GM23338 (cell line): Measurements from ENCODE around the gene TNFRSF8. TPM values are rescaled to one million over a fixed set of nuclear protein-coding genes. Genes with fewer than 3 reads are reported as not detected.

ENCODE experiments used
- ATAC-seq: fragments of 200-7000 bp; cut with Tn5 transposase; 3 replicates; pipeline ENCODE4 v1.9.1; 2020
- DNase-seq: peaks from one replicate; pipeline ENCODE4 v3.0.0-alpha.2; 2015; ENCODE audit warnings: low spot score
- H2AFZ ChIP-seq: fragments of 200-600 bp; sonication (generic); 2 replicates; pipeline ENCODE4 v1.8.0; 2016; ENCODE audit warnings: antibody characterized with exemption, mild to moderate bottlenecking, moderate library complexity
- H3F3A ChIP-seq: fragments of 200-600 bp; sonication (generic); replicated peaks from 2 replicates; pipeline ENCODE4 v1.8.0; 2017; ENCODE audit warnings: antibody characterized with exemption, mixed run types, low read depth
- H3K27ac ChIP-seq: fragments of 200-600 bp; sonication (generic); 2 replicates; pipeline ENCODE4 v1.6.1; 2016; ENCODE audit warnings: low read depth
- H3K27me3 ChIP-seq: fragments of 200-600 bp; sonication (generic); 2 replicates; pipeline ENCODE4 v1.8.0; 2016; ENCODE audit warnings: mild to moderate bottlenecking, mixed run types, moderate library complexity; ENCODE audit not compliant: insufficient read depth
- H3K36me3 ChIP-seq: fragments of 200-600 bp; sonication (generic); 2 replicates; pipeline ENCODE4 v1.8.0; 2016; ENCODE audit warnings: mild to moderate bottlenecking; ENCODE audit not compliant: insufficient read depth
- H3K4me1 ChIP-seq: fragments of 200-600 bp; sonication (generic); 2 replicates; pipeline ENCODE4 v1.8.0; 2016; ENCODE audit warnings: mild to moderate bottlenecking, moderate library complexity; ENCODE audit not compliant: insufficient read depth
- H3K4me2 ChIP-seq: fragments of 200-600 bp; sonication (generic); 2 replicates; pipeline ENCODE4 v1.7.1; 2017; ENCODE audit warnings: mixed run types
- H3K4me3 ChIP-seq: fragments of 200-600 bp; sonication (generic); 2 replicates; pipeline ENCODE4 v1.6.1; 2016; ENCODE audit warnings: mixed run types
- H3K79me2 ChIP-seq: fragments of 200-600 bp; sonication (generic); replicated peaks from 2 replicates; pipeline ENCODE4 v1.8.0; 2017; ENCODE audit warnings: mild to moderate bottlenecking; ENCODE audit not compliant: insufficient read depth
- H3K9me2 ChIP-seq: fragments of 200-600 bp; sonication (generic); 2 replicates; pipeline ENCODE4 v1.8.0; 2017; ENCODE audit not compliant: insufficient read depth
- H4K20me1 ChIP-seq: fragments of 200-600 bp; sonication (generic); replicated peaks from 2 replicates; pipeline ENCODE4 v1.8.0; 2017; ENCODE audit warnings: mild to moderate bottlenecking; ENCODE audit not compliant: insufficient read depth
- H3K27ac Mint-ChIP-seq: 2 replicates; pipeline ENCODE4 v1.8.0; 2020; ENCODE audit warnings: inconsistent platforms, mild to moderate bottlenecking, moderate library complexity, mixed read lengths
- H3K27me3 Mint-ChIP-seq: 3 replicates; pipeline ENCODE4 v1.8.0; 2022; ENCODE audit warnings: low read depth, mild to moderate bottlenecking, moderate library complexity, mixed read lengths, inconsistent platforms; ENCODE audit not compliant: insufficient read depth, poor library complexity
- H3K36me3 Mint-ChIP-seq: 3 replicates; pipeline ENCODE4 v1.8.0; 2021; ENCODE audit warnings: low read depth, mild to moderate bottlenecking, inconsistent platforms, moderate library complexity, mixed read lengths
- H3K4me1 Mint-ChIP-seq: 3 replicates; pipeline ENCODE4 v1.8.0; 2020; ENCODE audit warnings: mild to moderate bottlenecking, inconsistent platforms, mixed read lengths
- H3K4me3 Mint-ChIP-seq: 3 replicates; pipeline ENCODE4 v1.8.0; 2021; ENCODE audit warnings: moderate library complexity, mild to moderate bottlenecking, inconsistent platforms, mixed read lengths
- H3K9me3 Mint-ChIP-seq: 3 replicates; pipeline ENCODE4 v1.8.0; 2020; ENCODE audit warnings: moderate library complexity, mild to moderate bottlenecking, inconsistent platforms, mixed read lengths
- CREB1 ChIP-seq: fragments of 250-450 bp; sonication (Bioruptor Pico); IDR thresholded peaks from 2 replicates; pipeline ENCODE4 v1.5.0; 2020; ENCODE audit warnings: low read depth, mild to moderate bottlenecking, moderate library complexity
- EZH2 ChIP-seq: fragments of 200-600 bp; sonication (generic); IDR thresholded peaks from one replicate; pipeline ENCODE4 v1.8.0; 2017; ENCODE audit warnings: antibody characterized with exemption, mild to moderate bottlenecking, low read depth; ENCODE audit not compliant: unreplicated experiment
- JUNB ChIP-seq: IDR thresholded peaks from one replicate; pipeline ENCODE4 v1.6.1; 2016; ENCODE audit warnings: antibody characterized with exemption; ENCODE audit not compliant: unreplicated experiment
- POLR2AphosphoS5 ChIP-seq: IDR thresholded peaks from 2 replicates; pipeline ENCODE4 v1.6.1; 2016; ENCODE audit warnings: antibody characterized with exemption, low read depth
- STAT1 ChIP-seq: IDR thresholded peaks from one replicate; pipeline ENCODE4 v1.6.1; 2016; ENCODE audit warnings: antibody characterized with exemption; ENCODE audit not compliant: unreplicated experiment
- polyA plus RNA-seq: library from polyadenylated mRNA; unstranded; fragments of >200 nt; fragmentation: Nextera tagmentation; extraction: Ambion mirVana; gene quantifications from 2 replicates; pipeline ENCODE4 v1.2.1, GENCODE V29; 2016
- total RNA-seq: library from RNA; depleted of rRNA; stranded (reverse); fragments of >200 nt; shearing (Covaris generic); gene quantifications from 2 replicates; pipeline ENCODE4 v1.2.3, GENCODE V29; 2014
- TF ChIP-seq, protein P1 (sequence below): IDR thresholded peaks from 2 replicates; pipeline ENCODE4 v1.6.1; 2016; ENCODE audit warnings: antibody characterized with exemption
- TF ChIP-seq, protein P2 (sequence below): fragments of 250-450 bp; sonication (Bioruptor Pico); IDR thresholded peaks from 2 replicates; pipeline ENCODE4 v1.5.0; 2020; ENCODE audit warnings: mild to moderate bottlenecking, moderate library complexity
- TF ChIP-seq, protein P3 (sequence below), 2 experiments: fragments of 200-600 bp in 1 of 2; sonication (generic) in 1 of 2; conservative IDR thresholded peaks; 2 replicates each; pipeline versions ENCODE4 v1.5.1 to v1.6.1; 2016 to 2017; ENCODE audit warnings: antibody characterized with exemption in 2 of 2, low read depth in 2 of 2, mild to moderate bottlenecking in 2 of 2, moderate library complexity in 1 of 2
- TF ChIP-seq, protein P4 (sequence below): IDR thresholded peaks from one replicate; pipeline ENCODE4 v1.6.1; 2018; ENCODE audit warnings: antibody characterized with exemption; ENCODE audit not compliant: unreplicated experiment

The TNFRSF8 gene
- total and polyA plus RNA-seq, 2 experiments from 2014 or later = 11.7 to 28.2 TPM

DNA sequence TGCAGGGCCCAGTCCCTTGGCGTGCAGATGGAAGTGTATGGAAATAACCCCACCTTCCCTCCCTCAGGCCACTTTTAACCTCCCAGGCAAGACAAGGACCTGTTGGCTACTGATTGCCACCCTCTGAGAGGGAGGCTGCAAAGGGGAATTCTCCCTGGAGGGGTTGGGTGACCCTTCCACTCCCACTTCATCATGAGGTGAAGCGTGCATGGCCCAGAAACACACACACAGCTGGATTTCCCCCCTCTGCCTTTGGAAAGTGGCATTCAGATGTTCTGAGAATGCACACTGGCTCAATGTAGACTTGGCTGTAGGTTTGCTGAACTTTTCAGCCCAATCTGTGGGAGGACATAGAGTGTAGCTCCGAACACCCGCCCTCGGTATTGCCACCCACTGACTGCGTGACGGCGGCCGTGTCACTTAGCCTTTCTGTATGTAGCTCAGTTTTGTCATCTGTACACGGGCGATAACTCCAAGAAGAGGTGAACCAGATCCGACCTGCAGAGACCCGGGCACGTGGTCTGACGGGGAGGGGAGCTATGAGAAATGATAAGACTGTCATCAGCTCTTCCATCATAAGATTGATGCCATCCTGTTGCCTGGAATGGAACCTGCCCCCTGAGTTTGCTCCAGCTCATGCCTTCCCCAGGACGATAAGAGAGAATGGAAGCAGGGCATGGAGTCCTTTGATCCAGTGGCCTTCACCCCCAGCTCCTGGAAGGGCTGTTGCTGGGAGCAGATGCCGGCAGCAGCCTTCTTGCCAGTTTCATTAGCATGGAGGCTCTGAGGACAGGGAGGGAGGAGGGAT is 24.5 kb upstream of the TNFRSF8 start:
- H3K36me3 Mint-ChIP-seq = no peaks in the 10 kb centered on the region
- Histone ChIP-seq H3K27ac (no peak overlapping the region), H3K4me2 (no peak overlapping the region), H3K79me2 (no peaks in the 10 kb centered on the region), H3K9me2 (no peaks in the 10 kb centered on the region), H3K4me3 (no peak overlapping the region), H3F3A (no peaks in the 10 kb centered on the region), H2AFZ (no peak overlapping the region), H3K36me3 (no peaks in the 10 kb centered on the region), H3K4me1 (no peaks in the 10 kb centered on the region), H3K27me3 (no peaks in the 10 kb centered on the region), H4K20me1 (no peaks in the 10 kb centered on the region; the same call in 1 of the 2 replicates)
- H3K4me1 Mint-ChIP-seq = no peaks in the 10 kb centered on the region
- TF ChIP-seq, protein P1, sequence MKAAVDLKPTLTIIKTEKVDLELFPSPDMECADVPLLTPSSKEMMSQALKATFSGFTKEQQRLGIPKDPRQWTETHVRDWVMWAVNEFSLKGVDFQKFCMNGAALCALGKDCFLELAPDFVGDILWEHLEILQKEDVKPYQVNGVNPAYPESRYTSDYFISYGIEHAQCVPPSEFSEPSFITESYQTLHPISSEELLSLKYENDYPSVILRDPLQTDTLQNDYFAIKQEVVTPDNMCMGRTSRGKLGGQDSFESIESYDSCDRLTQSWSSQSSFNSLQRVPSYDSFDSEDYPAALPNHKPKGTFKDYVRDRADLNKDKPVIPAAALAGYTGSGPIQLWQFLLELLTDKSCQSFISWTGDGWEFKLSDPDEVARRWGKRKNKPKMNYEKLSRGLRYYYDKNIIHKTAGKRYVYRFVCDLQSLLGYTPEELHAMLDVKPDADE = no peak
- TF ChIP-seq EZH2 (no peak), CREB1 (CRISPR knock-in tag) (no peak), STAT1 (no peak), JUNB (no peak), POLR2AphosphoS5 (no peak)
- TF ChIP-seq, protein P2, sequence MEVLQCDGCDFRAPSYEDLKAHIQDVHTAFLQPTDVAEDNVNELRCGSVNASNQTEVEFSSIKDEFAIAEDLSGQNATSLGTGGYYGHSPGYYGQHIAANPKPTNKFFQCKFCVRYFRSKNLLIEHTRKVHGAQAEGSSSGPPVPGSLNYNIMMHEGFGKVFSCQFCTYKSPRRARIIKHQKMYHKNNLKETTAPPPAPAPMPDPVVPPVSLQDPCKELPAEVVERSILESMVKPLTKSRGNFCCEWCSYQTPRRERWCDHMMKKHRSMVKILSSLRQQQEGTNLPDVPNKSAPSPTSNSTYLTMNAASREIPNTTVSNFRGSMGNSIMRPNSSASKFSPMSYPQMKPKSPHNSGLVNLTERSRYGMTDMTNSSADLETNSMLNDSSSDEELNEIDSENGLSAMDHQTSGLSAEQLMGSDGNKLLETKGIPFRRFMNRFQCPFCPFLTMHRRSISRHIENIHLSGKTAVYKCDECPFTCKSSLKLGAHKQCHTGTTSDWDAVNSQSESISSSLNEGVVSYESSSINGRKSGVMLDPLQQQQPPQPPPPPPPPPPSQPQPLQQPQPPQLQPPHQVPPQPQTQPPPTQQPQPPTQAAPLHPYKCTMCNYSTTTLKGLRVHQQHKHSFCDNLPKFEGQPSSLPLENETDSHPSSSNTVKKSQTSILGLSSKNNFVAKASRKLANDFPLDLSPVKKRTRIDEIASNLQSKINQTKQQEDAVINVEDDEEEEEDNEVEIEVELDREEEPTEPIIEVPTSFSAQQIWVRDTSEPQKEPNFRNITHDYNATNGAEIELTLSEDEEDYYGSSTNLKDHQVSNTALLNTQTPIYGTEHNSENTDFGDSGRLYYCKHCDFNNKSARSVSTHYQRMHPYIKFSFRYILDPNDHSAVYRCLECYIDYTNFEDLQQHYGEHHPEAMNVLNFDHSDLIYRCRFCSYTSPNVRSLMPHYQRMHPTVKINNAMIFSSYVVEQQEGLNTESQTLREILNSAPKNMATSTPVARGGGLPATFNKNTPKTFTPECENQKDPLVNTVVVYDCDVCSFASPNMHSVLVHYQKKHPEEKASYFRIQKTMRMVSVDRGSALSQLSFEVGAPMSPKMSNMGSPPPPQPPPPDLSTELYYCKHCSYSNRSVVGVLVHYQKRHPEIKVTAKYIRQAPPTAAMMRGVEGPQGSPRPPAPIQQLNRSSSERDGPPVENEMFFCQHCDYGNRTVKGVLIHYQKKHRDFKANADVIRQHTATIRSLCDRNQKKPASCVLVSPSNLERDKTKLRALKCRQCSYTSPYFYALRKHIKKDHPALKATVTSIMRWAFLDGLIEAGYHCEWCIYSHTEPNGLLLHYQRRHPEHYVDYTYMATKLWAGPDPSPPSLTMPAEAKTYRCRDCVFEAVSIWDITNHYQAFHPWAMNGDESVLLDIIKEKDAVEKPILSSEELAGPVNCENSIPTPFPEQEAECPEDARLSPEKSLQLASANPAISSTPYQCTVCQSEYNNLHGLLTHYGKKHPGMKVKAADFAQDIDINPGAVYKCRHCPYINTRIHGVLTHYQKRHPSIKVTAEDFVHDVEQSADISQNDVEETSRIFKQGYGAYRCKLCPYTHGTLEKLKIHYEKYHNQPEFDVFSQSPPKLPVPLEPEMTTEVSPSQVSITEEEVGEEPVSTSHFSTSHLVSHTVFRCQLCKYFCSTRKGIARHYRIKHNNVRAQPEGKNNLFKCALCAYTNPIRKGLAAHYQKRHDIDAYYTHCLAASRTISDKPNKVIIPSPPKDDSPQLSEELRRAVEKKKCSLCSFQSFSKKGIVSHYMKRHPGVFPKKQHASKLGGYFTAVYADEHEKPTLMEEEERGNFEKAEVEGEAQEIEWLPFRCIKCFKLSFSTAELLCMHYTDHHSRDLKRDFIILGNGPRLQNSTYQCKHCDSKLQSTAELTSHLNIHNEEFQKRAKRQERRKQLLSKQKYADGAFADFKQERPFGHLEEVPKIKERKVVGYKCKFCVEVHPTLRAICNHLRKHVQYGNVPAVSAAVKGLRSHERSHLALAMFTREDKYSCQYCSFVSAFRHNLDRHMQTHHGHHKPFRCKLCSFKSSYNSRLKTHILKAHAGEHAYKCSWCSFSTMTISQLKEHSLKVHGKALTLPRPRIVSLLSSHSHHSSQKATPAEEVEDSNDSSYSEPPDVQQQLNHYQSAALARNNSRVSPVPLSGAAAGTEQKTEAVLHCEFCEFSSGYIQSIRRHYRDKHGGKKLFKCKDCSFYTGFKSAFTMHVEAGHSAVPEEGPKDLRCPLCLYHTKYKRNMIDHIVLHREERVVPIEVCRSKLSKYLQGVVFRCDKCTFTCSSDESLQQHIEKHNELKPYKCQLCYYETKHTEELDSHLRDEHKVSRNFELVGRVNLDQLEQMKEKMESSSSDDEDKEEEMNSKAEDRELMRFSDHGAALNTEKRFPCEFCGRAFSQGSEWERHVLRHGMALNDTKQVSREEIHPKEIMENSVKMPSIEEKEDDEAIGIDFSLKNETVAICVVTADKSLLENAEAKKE (CRISPR knock-in tag) = no peak
- TF ChIP-seq, protein P3, sequence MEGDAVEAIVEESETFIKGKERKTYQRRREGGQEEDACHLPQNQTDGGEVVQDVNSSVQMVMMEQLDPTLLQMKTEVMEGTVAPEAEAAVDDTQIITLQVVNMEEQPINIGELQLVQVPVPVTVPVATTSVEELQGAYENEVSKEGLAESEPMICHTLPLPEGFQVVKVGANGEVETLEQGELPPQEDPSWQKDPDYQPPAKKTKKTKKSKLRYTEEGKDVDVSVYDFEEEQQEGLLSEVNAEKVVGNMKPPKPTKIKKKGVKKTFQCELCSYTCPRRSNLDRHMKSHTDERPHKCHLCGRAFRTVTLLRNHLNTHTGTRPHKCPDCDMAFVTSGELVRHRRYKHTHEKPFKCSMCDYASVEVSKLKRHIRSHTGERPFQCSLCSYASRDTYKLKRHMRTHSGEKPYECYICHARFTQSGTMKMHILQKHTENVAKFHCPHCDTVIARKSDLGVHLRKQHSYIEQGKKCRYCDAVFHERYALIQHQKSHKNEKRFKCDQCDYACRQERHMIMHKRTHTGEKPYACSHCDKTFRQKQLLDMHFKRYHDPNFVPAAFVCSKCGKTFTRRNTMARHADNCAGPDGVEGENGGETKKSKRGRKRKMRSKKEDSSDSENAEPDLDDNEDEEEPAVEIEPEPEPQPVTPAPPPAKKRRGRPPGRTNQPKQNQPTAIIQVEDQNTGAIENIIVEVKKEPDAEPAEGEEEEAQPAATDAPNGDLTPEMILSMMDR (conservative IDR thresholded peaks at IDR 0.05; ENCODE audit: low read depth in 2 of 2) = no peak
- TF ChIP-seq, protein P4, sequence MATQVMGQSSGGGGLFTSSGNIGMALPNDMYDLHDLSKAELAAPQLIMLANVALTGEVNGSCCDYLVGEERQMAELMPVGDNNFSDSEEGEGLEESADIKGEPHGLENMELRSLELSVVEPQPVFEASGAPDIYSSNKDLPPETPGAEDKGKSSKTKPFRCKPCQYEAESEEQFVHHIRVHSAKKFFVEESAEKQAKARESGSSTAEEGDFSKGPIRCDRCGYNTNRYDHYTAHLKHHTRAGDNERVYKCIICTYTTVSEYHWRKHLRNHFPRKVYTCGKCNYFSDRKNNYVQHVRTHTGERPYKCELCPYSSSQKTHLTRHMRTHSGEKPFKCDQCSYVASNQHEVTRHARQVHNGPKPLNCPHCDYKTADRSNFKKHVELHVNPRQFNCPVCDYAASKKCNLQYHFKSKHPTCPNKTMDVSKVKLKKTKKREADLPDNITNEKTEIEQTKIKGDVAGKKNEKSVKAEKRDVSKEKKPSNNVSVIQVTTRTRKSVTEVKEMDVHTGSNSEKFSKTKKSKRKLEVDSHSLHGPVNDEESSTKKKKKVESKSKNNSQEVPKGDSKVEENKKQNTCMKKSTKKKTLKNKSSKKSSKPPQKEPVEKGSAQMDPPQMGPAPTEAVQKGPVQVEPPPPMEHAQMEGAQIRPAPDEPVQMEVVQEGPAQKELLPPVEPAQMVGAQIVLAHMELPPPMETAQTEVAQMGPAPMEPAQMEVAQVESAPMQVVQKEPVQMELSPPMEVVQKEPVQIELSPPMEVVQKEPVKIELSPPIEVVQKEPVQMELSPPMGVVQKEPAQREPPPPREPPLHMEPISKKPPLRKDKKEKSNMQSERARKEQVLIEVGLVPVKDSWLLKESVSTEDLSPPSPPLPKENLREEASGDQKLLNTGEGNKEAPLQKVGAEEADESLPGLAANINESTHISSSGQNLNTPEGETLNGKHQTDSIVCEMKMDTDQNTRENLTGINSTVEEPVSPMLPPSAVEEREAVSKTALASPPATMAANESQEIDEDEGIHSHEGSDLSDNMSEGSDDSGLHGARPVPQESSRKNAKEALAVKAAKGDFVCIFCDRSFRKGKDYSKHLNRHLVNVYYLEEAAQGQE = no peak
- DNase-seq (no peak), ATAC-seq (no peak)
- H3K27me3 Mint-ChIP-seq = peaks cover 11% of the 10 kb centered on the region
- H3K27ac Mint-ChIP-seq = no peak overlapping the region
- no peak overlapping the region for H3K4me3 Mint-ChIP-seq
- H3K9me3 Mint-ChIP-seq = peaks cover 4% of the 10 kb centered on the region; the same call in 1 of the 3 replicates
